HG03521 (cell line): ENCODE data around the gene VGLL3.

Experiments
- ATAC-seq: cut with Tn5 transposase; IDR thresholded peaks from one replicate; pipeline ENCODE4 v1.9.1; 2021; ENCODE audit warnings: mild to moderate bottlenecking, moderate library complexity; ENCODE audit not compliant: unreplicated experiment

VGLL3 gene

GRCh38 chr3:86954747-86955146 is 36.2 kb downstream of the VGLL3 start:
- no peak for ATAC-seq

GRCh38 chr3:86954226-86954625 is 36.7 kb downstream of the VGLL3 start:
- no peak for ATAC-seq

GRCh38 chr3:86951322-86951721 is 39.6 kb downstream of the VGLL3 start:
- ATAC-seq, result no peak

- ATAC-seq, result no peak
These were observed 40.2 kb downstream of the VGLL3 start for GRCh38 chr3:86950717-86951116.

GRCh38 chr3:86949850-86950249 is 41.1 kb downstream of the VGLL3 start:
- no peak for ATAC-seq

GRCh38 chr3:86948822-86949221 is 42.1 kb downstream of the VGLL3 start:
- no peak for ATAC-seq

GRCh38 chr3:86942206-86942605 is 48.7 kb downstream of the VGLL3 start:
- no peak for ATAC-seq

- no peak for ATAC-seq
These were observed 52.4 kb downstream of the VGLL3 start for GRCh38 chr3:86938416-86939105.

GRCh38 chr3:86937306-86937791 is 53.6 kb downstream of the VGLL3 start:
- ATAC-seq, result no peak

GRCh38 chr3:86934851-86935250 is 56.1 kb downstream of the VGLL3 start:
- no peak for ATAC-seq

- no peak for ATAC-seq
These were observed 60.1 kb downstream of the VGLL3 start for GRCh38 chr3:86930831-86931230.

GRCh38 chr3:86930181-86930580 is 60.8 kb downstream of the VGLL3 start:
- ATAC-seq, result no peak

- ATAC-seq, result no peak
These were observed 61.9 kb downstream of the VGLL3 start for GRCh38 chr3:86929046-86929445.

GRCh38 chr3:86923071-86923491 is 67.9 kb downstream of the VGLL3 start:
- no peak for ATAC-seq

- ATAC-seq, result no peak
These were observed 68.8 kb downstream of the VGLL3 start for GRCh38 chr3:86921971-86922680.

- ATAC-seq, result no peak
These were observed 76.3 kb downstream of the VGLL3 start for GRCh38 chr3:86914670-86915069.

- no peak for ATAC-seq
These were observed 77.8 kb downstream of the VGLL3 start for GRCh38 chr3:86913160-86913559.

GRCh38 chr3:86895202-86895601 is 95.7 kb downstream of the VGLL3 start:
- no peak for ATAC-seq

- ATAC-seq, result no peak
These were observed 100.1 kb downstream of the VGLL3 start for GRCh38 chr3:86890741-86891396.
